Suprapubic skin (tissue), 3 donors: ENCODE data around the gene C1orf74.

Experiments used
- POLR2A ChIP-seq, 2 donors: fragments of 450-650 bp; IDR thresholded peaks; one replicate each; pipeline ENCODE4 v1.6.1; 2017; ENCODE audit warnings: antibody characterized with exemption in 2 of 2, mild to moderate bottlenecking in 2 of 2, moderate library complexity in 2 of 2
- TF ChIP-seq, protein P1 (sequence below), 2 donors: fragments of 200-600 bp in 1 of 2; fragments of 450-650 bp in 1 of 2; sonication (generic) in 1 of 2; IDR thresholded peaks; one replicate each; pipeline ENCODE4 v1.5.1; 2016 to 2019; ENCODE audit warnings: antibody characterized with exemption in 2 of 2, mild to moderate bottlenecking in 1 of 2, moderate library complexity in 1 of 2

DNA sequence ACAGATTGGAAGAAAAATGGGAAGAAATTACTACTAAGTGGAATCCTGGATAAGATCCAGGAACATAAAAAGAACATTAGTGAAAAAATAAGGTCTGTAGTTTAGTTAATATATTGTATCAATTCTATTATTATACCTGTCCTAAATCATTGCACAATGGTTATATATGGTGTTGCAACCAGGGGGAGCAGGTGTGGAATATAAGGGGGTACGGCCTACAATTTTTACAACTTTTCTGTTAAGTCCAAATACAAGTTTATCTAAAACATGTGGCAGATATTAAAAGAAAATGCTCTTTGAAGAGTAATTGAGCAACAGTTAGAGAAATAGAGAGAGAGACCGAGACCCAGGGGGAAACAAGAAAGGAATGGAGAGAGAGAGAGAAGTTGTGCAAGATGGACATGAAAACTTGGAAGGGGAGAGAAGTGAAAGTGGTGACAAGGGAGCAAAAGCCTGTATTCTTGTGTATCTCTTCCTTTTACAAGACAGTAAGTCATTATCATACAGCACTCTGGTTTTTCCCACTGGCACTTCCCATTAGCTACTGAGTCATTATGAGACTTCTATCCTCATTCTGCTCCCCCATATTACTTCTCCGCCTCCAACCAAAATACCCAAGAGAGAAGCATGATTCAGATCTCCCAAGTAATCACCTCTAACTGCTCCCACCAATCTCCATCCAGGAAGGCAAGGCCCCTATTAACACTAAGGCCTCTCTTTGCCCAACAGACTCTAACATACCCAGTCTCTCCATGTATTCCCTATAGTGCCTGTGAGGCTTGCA is 50.8 kb downstream of the C1orf74 start:
- TF ChIP-seq POLR2A (IDR thresholded peaks at IDR 0.05), result no peak
- TF ChIP-seq, protein P1, sequence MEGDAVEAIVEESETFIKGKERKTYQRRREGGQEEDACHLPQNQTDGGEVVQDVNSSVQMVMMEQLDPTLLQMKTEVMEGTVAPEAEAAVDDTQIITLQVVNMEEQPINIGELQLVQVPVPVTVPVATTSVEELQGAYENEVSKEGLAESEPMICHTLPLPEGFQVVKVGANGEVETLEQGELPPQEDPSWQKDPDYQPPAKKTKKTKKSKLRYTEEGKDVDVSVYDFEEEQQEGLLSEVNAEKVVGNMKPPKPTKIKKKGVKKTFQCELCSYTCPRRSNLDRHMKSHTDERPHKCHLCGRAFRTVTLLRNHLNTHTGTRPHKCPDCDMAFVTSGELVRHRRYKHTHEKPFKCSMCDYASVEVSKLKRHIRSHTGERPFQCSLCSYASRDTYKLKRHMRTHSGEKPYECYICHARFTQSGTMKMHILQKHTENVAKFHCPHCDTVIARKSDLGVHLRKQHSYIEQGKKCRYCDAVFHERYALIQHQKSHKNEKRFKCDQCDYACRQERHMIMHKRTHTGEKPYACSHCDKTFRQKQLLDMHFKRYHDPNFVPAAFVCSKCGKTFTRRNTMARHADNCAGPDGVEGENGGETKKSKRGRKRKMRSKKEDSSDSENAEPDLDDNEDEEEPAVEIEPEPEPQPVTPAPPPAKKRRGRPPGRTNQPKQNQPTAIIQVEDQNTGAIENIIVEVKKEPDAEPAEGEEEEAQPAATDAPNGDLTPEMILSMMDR (IDR thresholded peaks at IDR 0.05), result no peak
